Fibroblast of skin of back (primary cell): ENCODE data around the gene UNK.
"Not testable (repeated sequence)": the region's sequence is repeated elsewhere in the genome, so short reads cannot be mapped to it uniquely, and the experiment has no call there.

ENCODE experiments used
- DNase-seq: peaks from one replicate; pipeline ENCODE4 v3.0.0-alpha.2; 2013

Gene UNK

GRCh38 chr17:75807861-75808260, 23.3 kb downstream of the UNK start:
- DNase-seq: no peak

DNA sequence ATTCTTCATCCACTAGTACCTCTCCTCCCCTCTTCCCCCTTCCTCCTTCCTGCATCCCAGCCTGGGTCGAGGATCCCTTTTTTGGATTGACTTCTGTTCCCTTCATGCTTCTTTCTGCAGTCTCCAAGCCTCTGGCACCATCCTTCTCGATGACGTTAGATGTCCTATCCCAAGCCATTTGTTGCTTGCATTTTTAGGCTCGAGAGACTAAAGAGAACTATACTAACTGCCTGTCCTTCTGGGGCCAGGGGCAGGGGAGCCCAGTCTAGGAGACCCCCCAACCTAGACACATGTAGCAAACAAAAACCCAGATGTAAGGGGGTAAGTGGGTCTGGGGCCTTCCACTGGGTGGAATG, 23.9 kb downstream of the UNK start:
- no peak for DNase-seq

- DNase-seq: peak; percentile 73
Observed at GRCh38 chr17:75808905-75809621, 24.5 kb downstream of the UNK start.

DNA sequence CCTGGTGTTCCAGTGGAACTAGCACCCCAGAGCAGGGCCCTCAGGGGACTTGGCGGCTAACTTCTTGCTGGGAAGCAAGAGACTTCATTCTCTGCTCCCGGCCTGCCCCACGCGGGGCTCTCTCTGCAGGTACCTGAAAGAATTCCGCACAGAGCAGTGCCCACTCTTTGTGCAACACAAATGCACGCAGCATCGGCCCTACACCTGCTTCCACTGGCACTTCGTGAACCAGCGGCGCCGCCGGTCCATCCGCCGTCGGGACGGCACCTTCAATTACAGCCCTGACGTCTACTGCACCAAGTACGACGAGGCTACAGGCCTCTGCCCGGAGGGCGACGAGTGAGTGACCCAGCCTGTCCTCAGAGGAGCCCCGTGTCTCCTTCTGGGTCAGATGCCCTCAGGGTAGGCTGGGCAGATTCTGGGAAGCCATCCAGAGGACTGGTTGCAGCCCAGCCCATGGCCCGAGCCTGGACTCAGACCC, 25.1 kb downstream of the UNK start:
- no peak for DNase-seq

DNA sequence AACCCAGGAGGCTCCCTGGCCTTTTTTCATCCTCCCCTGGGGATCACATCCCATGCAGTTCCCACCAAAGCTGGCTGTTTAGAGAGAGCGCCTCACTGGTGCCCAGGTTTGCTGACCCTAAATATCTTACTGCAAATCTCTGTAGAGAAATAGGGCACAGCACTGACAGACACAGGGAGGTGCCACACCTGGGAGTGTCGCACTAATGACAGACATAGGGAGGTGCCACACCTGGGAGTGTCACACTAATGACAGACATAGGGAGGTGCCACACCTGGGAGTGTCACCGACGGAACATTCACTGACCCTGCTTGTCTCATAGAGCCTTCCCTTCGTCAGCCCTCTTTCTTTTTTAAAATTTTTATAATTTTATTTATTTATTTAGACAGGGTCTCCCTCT, 25.6 kb downstream of the UNK start:
- DNase-seq: no peak

DNA sequence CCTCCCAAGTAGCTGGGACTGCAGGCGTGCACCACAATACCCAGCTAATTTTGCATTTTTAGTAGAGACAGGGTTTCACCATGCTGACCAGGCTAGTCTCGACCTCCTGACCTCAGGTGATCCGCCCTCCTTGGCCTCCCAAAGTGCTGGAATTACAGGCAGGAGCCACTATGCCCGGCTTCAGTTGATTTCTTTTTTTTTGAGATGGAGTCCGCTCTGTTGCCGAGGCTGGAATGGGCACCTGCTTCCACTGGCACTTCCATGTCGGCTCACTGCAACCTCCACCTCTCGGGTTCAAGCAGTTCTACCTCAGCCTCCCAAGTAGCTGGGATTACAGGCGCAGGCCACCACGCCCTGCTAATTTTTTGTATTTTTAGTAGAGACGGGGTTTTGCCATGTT, 26.1 kb downstream of the UNK start:
- DNase-seq: not testable (repeated sequence)

DNA sequence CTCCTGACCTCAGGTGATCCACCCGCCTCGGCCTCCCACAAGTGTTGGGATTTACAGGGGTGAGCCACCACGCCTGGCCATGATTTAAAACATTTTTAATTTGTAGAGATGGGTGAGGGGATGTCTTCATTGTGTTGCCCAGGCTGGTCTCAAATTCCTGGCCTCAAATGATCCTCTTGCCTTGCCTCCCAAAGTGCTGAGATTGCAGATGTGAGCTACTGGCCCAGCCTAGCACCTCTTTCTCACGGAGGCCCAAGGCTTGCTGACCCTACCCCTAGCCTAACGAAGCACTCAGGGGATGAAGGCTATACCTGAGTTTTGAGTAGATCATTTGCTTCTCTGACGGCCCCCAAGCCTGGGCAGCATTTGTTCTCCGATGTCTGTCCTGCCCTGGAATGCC, 26.6 kb downstream of the UNK start:
- no peak for DNase-seq

- DNase-seq: no peak
Observed at GRCh38 chr17:75812096-75813013, 27.7 kb downstream of the UNK start.

GRCh38 chr17:75813081-75814020, 28.7 kb downstream of the UNK start:
- DNase-seq: no peak

DNA sequence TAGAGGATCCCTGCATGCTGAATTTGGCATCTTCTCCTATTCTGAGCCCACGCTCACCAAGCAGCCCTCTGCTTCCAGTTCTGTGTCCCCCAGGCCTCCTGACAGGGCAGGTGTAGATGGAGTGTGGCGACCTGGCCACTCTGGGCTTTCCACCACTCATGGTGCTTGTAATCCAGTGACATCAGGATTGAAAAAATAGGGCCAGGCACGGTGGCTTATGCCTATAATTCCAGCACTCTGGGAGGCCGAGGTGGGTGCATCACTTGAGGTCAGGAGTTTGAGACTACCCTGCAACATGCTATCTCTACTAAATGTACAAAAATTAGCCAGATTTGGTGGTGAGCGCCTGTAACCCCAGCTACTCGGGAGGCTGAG, 29.4 kb downstream of the UNK start:
- no peak for DNase-seq

- peak; percentile 70 for DNase-seq
Observed at GRCh38 chr17:75814900-75815373, 30.3 kb downstream of the UNK start.

- no peak for DNase-seq
Observed at GRCh38 chr17:75815399-75815798, 30.8 kb downstream of the UNK start.

GRCh38 chr17:75816693-75817092, 32.1 kb downstream of the UNK start:
- no peak for DNase-seq

DNA sequence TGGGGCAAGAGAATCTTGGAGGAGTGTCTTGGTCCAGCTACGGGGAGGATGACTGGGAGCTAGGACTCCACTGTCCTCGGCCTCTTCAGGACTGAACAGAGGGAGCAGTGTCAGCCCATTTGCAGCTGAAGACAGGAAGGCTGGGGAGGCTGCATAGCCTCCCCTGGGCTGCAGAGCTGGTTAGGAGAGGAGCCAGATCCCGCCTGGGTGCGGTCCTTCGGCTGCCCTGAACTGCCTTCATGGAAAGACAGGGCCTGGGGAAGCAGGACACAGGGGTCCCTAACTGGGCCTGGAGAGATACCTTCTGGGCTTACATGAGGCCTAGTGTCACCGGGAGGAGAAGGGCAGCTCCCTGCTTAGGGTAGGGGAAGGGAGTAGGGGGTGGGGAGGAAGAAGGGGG, 33.0 kb downstream of the UNK start:
- DNase-seq: no peak

DNA sequence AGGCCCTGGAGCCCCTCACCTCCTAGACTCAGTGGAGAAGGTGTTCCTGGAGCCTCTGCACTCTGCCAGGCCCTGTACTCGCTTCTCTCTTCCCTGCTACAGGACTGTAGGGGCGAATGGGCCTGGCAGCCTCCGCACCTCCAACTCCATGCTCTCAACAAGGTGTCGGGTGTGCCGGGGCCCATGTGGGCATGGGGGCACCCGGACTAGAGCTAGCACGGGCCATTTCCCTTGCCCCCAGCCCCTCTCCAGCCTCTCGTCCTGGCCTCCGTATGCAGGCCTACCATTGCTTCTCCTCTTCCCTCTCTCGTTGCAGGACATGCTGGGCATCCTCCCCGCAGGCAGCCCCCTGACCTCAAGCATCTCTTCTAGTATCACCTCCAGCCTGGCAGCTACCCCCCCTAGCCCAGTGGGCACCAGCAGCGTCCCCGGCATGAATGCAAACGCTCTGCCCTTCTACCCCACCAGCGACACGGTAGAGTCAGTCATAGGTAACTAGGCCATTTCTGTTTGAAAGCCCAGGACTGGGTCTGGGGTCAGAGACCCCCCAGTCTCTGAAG, 33.8 kb downstream of the UNK start:
- no peak for DNase-seq

- no peak for DNase-seq
Observed at GRCh38 chr17:75819116-75819515, 34.5 kb downstream of the UNK start.

GRCh38 chr17:75819678-75820077, 35.1 kb downstream of the UNK start:
- no peak for DNase-seq

- DNase-seq: no peak
Observed at GRCh38 chr17:75820094-75821080, 35.8 kb downstream of the UNK start.

DNA sequence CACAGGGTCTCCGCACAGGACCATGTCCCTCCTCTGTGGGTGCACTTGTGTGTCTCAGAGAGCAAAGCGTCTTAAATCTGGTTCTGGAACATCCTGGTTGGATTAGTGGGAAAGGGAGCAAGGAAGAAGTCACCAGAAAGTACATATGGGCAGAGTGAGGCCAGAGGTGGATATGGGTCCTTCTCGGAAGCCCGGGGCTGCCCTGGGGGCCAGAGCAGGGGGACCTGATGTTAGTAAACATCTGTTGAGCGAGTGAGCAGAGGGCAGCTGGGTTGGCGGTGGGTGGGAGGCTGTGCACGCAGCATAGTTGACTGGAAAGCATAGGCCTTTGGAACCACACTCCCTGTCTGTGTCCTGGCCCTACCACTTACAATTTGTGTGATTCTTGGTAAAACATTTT, 36.9 kb downstream of the UNK start:
- no peak for DNase-seq

- DNase-seq: no peak
Observed at GRCh38 chr17:75822119-75822799, 37.7 kb downstream of the UNK start.

DNA sequence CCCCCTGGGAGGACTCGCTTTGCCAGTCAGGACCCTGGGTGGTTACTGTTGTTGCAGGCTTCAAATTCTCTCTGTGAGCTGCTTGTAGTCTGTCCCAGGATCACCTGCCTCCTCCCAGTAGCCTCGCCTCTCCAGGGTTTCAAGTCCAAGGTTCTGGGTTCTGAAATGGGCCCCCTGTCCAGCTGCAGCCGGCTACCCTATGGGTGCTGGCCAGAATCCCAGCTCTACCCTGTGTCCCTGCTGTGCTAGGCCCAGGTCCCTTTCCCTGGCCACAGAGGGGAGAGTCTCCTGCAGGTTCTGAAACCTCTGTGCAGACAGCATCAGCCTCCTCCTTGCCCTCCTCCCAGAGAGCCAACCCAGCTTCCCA, 38.2 kb downstream of the UNK start:
- DNase-seq: no peak
